Measurements from ENCODE around the gene NARF. TPM values are rescaled to one million over a fixed set of nuclear protein-coding genes. Genes with fewer than 3 reads are reported as not detected.

The NARF gene
- total RNA-seq, 1 experiment from 2014 or later, result 96.7 TPM

DNA sequence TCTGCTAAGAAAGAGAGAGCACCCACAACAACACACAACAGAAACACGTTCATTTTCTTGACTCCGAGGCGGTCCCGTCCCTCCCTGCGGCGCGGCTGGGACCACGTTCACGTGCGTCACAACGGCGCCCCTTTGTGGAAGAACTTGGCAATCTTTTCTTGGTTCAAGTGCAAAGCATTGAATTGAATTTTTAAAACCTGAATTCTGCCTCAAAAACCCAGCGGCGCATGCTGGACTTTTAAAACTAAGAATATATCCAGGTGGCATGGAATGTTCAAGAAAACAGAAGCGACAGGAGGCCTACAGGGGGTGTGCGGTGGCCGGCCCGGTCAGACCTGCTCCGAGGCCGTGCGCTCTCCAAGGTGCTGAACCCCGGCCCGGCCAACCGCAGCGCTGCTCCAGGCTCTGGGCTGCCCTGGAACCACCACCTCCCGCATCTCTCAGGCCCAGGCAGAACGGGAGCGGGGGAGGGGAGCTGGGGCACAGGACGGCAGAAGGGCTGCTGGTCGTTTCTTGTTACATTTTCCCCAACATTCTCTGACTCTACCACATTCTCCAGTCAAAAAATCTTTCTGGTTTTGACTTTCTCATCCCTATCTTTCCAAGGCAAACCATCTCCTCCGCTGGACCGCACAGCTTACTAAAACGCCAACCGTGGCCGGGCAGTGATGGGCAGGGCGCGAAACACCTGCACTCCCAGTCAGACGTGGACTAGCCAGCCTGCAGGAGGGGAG lies 43.8 kb upstream of the NARF start (continued):
- TF ChIP-seq, protein P1, sequence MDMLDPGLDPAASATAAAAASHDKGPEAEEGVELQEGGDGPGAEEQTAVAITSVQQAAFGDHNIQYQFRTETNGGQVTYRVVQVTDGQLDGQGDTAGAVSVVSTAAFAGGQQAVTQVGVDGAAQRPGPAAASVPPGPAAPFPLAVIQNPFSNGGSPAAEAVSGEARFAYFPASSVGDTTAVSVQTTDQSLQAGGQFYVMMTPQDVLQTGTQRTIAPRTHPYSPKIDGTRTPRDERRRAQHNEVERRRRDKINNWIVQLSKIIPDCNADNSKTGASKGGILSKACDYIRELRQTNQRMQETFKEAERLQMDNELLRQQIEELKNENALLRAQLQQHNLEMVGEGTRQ (CRISPR knock-in tag; IDR thresholded peaks at IDR 0.05), result no peak
- TF ChIP-seq SP1 (CRISPR knock-in tag; conservative IDR thresholded peaks at IDR 0.05), result peak; percentile 54; the same call in 1 of the 2 replicates
- no peak for TF ChIP-seq ATF1 (CRISPR knock-in tag; IDR thresholded peaks at IDR 0.05)
- TF ChIP-seq, protein P2, sequence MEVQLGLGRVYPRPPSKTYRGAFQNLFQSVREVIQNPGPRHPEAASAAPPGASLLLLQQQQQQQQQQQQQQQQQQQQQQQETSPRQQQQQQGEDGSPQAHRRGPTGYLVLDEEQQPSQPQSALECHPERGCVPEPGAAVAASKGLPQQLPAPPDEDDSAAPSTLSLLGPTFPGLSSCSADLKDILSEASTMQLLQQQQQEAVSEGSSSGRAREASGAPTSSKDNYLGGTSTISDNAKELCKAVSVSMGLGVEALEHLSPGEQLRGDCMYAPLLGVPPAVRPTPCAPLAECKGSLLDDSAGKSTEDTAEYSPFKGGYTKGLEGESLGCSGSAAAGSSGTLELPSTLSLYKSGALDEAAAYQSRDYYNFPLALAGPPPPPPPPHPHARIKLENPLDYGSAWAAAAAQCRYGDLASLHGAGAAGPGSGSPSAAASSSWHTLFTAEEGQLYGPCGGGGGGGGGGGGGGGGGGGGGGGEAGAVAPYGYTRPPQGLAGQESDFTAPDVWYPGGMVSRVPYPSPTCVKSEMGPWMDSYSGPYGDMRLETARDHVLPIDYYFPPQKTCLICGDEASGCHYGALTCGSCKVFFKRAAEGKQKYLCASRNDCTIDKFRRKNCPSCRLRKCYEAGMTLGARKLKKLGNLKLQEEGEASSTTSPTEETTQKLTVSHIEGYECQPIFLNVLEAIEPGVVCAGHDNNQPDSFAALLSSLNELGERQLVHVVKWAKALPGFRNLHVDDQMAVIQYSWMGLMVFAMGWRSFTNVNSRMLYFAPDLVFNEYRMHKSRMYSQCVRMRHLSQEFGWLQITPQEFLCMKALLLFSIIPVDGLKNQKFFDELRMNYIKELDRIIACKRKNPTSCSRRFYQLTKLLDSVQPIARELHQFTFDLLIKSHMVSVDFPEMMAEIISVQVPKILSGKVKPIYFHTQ (CRISPR knock-in tag; IDR thresholded peaks at IDR 0.05), result no peak
- peak; percentile 75; the same call in 1 of the 2 replicates for TF ChIP-seq NFE2L1 (CRISPR knock-in tag; IDR thresholded peaks at IDR 0.05)
- TF ChIP-seq IRF2 (CRISPR knock-in tag; IDR thresholded peaks at IDR 0.05; ENCODE audit: borderline replicate concordance, low read depth), result no peak
- TF ChIP-seq, protein P3, sequence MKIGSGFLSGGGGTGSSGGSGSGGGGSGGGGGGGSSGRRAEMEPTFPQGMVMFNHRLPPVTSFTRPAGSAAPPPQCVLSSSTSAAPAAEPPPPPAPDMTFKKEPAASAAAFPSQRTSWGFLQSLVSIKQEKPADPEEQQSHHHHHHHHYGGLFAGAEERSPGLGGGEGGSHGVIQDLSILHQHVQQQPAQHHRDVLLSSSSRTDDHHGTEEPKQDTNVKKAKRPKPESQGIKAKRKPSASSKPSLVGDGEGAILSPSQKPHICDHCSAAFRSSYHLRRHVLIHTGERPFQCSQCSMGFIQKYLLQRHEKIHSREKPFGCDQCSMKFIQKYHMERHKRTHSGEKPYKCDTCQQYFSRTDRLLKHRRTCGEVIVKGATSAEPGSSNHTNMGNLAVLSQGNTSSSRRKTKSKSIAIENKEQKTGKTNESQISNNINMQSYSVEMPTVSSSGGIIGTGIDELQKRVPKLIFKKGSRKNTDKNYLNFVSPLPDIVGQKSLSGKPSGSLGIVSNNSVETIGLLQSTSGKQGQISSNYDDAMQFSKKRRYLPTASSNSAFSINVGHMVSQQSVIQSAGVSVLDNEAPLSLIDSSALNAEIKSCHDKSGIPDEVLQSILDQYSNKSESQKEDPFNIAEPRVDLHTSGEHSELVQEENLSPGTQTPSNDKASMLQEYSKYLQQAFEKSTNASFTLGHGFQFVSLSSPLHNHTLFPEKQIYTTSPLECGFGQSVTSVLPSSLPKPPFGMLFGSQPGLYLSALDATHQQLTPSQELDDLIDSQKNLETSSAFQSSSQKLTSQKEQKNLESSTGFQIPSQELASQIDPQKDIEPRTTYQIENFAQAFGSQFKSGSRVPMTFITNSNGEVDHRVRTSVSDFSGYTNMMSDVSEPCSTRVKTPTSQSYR (CRISPR knock-in tag; IDR thresholded peaks at IDR 0.05), result peak; percentile 84; the same call in 1 of the 2 replicates
- TF ChIP-seq ETV6 (CRISPR knock-in tag; IDR thresholded peaks at IDR 0.05), result peak; percentile 95
- peak; percentile 93 for TF ChIP-seq TP53 (CRISPR knock-in tag; IDR thresholded peaks at IDR 0.05)
- TF ChIP-seq PRRX2 (CRISPR knock-in tag; IDR thresholded peaks at IDR 0.05), result no peak
- TF ChIP-seq, protein P4, sequence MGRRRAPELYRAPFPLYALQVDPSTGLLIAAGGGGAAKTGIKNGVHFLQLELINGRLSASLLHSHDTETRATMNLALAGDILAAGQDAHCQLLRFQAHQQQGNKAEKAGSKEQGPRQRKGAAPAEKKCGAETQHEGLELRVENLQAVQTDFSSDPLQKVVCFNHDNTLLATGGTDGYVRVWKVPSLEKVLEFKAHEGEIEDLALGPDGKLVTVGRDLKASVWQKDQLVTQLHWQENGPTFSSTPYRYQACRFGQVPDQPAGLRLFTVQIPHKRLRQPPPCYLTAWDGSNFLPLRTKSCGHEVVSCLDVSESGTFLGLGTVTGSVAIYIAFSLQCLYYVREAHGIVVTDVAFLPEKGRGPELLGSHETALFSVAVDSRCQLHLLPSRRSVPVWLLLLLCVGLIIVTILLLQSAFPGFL (CRISPR knock-in tag; IDR thresholded peaks at IDR 0.05; ENCODE audit: borderline replicate concordance), result peak; percentile 91
- TF ChIP-seq ELF4 (CRISPR knock-in tag; IDR thresholded peaks at IDR 0.05; ENCODE audit: low read depth), result peak; percentile 72; the same call in 1 of the 2 replicates
- no peak for TF ChIP-seq CREB1 (CRISPR knock-in tag; IDR thresholded peaks at IDR 0.05)

DNA sequence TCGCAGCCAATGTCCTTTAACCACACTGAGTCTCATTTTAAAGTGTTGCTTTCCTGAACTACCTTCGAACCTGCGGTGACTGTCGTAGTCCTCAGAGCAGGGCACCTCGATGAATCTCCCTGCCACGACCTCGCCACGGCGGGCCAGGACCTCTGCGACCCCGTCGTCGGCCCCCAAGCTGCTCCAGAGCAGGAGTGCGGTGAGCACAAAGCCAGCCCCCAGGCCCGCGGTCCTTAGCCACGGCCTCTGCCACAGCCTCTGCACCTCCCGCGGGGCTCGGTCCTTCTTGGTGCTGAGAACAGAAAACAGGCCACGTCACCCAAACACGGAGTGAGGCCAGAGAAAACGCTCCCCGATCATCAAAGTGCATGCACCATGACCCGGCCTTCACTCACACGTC lies 43.2 kb upstream of the NARF start:
- ATAC-seq (no peak), DNase-seq (ENCODE audit: low spot score) (no peak)
- Mint-ChIP-seq H3K36me3 (peaks cover 6% of the 10 kb centered on the region), H3K4me3 (no peak overlapping the region), H3K4me1 (peaks cover 13% of the 10 kb centered on the region), H3K9me3 (no peaks in the 10 kb centered on the region), H3K27me3 (ENCODE audit: low read depth) (no peaks in the 10 kb centered on the region), H3K27ac (0 out of 2 replicates have a peak overlapping the region, but pooled peaks have one; percentile 57)
- ChIA-PET POLR2A (no interaction called here), CTCF (interaction anchor here (0.6 to 1.8 kb wide), 8 partner anchors 9 to 245 kb away, joined by 3 to 9 read pairs (median 4); no protein-coding TSS in a partner anchor)
- TF ChIP-seq ZBTB21 (CRISPR knock-in tag; IDR thresholded peaks at IDR 0.05; ENCODE audit: borderline replicate concordance) (no peak), ZNF396 (CRISPR knock-in tag; IDR thresholded peaks at IDR 0.05; ENCODE audit: borderline replicate concordance) (no peak), TEAD4 (CRISPR knock-in tag; IDR thresholded peaks at IDR 0.05) (no peak), PRRX2 (CRISPR knock-in tag; IDR thresholded peaks at IDR 0.05) (no peak), FOXP1 (CRISPR knock-in tag; IDR thresholded peaks at IDR 0.05; ENCODE audit: borderline replicate concordance) (no peak), ZNF423 (CRISPR knock-in tag; IDR thresholded peaks at IDR 0.05) (no peak)
- TF ChIP-seq, protein P5, sequence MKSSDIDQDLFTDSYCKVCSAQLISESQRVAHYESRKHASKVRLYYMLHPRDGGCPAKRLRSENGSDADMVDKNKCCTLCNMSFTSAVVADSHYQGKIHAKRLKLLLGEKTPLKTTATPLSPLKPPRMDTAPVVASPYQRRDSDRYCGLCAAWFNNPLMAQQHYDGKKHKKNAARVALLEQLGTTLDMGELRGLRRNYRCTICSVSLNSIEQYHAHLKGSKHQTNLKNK (CRISPR knock-in tag; IDR thresholded peaks at IDR 0.05), result no peak
- TF ChIP-seq, protein P6, sequence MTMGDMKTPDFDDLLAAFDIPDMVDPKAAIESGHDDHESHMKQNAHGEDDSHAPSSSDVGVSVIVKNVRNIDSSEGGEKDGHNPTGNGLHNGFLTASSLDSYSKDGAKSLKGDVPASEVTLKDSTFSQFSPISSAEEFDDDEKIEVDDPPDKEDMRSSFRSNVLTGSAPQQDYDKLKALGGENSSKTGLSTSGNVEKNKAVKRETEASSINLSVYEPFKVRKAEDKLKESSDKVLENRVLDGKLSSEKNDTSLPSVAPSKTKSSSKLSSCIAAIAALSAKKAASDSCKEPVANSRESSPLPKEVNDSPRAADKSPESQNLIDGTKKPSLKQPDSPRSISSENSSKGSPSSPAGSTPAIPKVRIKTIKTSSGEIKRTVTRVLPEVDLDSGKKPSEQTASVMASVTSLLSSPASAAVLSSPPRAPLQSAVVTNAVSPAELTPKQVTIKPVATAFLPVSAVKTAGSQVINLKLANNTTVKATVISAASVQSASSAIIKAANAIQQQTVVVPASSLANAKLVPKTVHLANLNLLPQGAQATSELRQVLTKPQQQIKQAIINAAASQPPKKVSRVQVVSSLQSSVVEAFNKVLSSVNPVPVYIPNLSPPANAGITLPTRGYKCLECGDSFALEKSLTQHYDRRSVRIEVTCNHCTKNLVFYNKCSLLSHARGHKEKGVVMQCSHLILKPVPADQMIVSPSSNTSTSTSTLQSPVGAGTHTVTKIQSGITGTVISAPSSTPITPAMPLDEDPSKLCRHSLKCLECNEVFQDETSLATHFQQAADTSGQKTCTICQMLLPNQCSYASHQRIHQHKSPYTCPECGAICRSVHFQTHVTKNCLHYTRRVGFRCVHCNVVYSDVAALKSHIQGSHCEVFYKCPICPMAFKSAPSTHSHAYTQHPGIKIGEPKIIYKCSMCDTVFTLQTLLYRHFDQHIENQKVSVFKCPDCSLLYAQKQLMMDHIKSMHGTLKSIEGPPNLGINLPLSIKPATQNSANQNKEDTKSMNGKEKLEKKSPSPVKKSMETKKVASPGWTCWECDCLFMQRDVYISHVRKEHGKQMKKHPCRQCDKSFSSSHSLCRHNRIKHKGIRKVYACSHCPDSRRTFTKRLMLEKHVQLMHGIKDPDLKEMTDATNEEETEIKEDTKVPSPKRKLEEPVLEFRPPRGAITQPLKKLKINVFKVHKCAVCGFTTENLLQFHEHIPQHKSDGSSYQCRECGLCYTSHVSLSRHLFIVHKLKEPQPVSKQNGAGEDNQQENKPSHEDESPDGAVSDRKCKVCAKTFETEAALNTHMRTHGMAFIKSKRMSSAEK (CRISPR knock-in tag; IDR thresholded peaks at IDR 0.05; ENCODE audit: borderline replicate concordance), result no peak
- TF ChIP-seq, protein P3 (CRISPR knock-in tag; IDR thresholded peaks at IDR 0.05), result no peak

Measured in WTC11 (cell line).